Kidney (tissue), 14 donors: ENCODE data around the gene CAP2. TPM values are rescaled to one million over a fixed set of nuclear protein-coding genes. Genes with fewer than 3 reads are reported as not detected.

Experiments
- DNase-seq, 5 donors: peaks; one replicate each; pipeline ENCODE4 v3.0.0-alpha.2; 2013 to 2020
- FAIRE-seq: peaks from 2 replicates; lab custom pipeline; 2012; peaks lifted over from hg19 to GRCh38; lab: Jason Lieb, UNC
- H3K27ac ChIP-seq, 2 donors: one replicate each; pipeline ENCODE4 v1.7.0; 2013; ENCODE audit warnings: low read depth in 2 of 2, low read length in 2 of 2, inconsistent platforms in 1 of 2
- H3K27me3 ChIP-seq: one replicate; pipeline ENCODE4 v1.7.1; 2013; ENCODE audit warnings: low read length, inconsistent platforms; ENCODE audit not compliant: control insufficient read depth, insufficient read depth
- H3K36me3 ChIP-seq, 3 donors: one replicate each; pipeline versions ENCODE4 v1.7.0 to v1.7.1; 2013; ENCODE audit warnings: low read length in 3 of 3, control low read depth in 1 of 3, inconsistent platforms in 1 of 3; ENCODE audit not compliant: insufficient read depth in 3 of 3, control insufficient read depth in 2 of 3
- H3K4me1 ChIP-seq, 3 donors: one replicate each; pipeline versions ENCODE4 v1.7.0 to v1.7.1; 2013; ENCODE audit warnings: low read length in 3 of 3, inconsistent platforms in 1 of 3, low read depth in 1 of 3; ENCODE audit not compliant: control insufficient read depth in 2 of 3, insufficient read depth in 2 of 3
- H3K4me3 ChIP-seq, 3 donors: one replicate each; pipeline versions ENCODE4 v1.7.0 to v1.8.1; 2013; ENCODE audit warnings: low read length in 3 of 3, control low read depth in 1 of 3, inconsistent platforms in 1 of 3
- H3K9ac ChIP-seq, 3 donors: one replicate each; pipeline versions ENCODE4 v1.7.0 to v1.7.1; 2013; ENCODE audit warnings: low read length in 3 of 3, control low read depth in 1 of 3, inconsistent platforms in 1 of 3
- H3K9me3 ChIP-seq, 3 donors: one replicate each; pipeline versions ENCODE4 v1.7.0 to v1.7.1; 2013; ENCODE audit warnings: low read length in 3 of 3, control low read depth in 1 of 3, inconsistent platforms in 1 of 3; ENCODE audit not compliant: control insufficient read depth in 2 of 3, insufficient read depth in 1 of 3
- CTCF ChIP-seq: IDR thresholded peaks from 3 replicates; pipeline ENCODE4 v1.5.1; 2012; ENCODE audit warnings: mild to moderate bottlenecking, moderate library complexity, borderline replicate concordance; ENCODE audit not compliant: insufficient read depth; ENCODE audit errors: extremely low read depth
- intact Hi-C: fragments of 100-400 bp; cut with DNase I; formaldehyde crosslinking; loops from one replicate; pipeline ENCODE4 v1.11.1; 2022
- polyA plus RNA-seq: library from polyadenylated mRNA; stranded (reverse); fragments of 350-450 nt; fragmentation: Illumina TruSeq; extraction: RNeasy Lipid Tissue Mini Kit (QIAGEN cat#74804); gene quantifications from one replicate; pipeline ENCODE4 v1.2.3, GENCODE V29; 2014; ENCODE audit warnings: low read depth, low replicate concordance; ENCODE audit not compliant: insufficient read depth
- total RNA-seq: library from RNA; stranded (reverse); fragmentation: NEBNext Ultra II Directional; extraction: Animal tissue kit (Norgen Biotek cat#: 25700); gene quantifications from one replicate; pipeline ENCODE4 v1.2.1, GENCODE V29; 2021
- donor health status: control.
- donor health status: control.
- donor health status: control.
- donor health status: control.
- donor health status: control.
- donor health status: DM: yes; HTN: yes; CAD: no.
- donor health status: Normal renal cell carcinoma (clear cell type).

Gene CAP2
- total and polyA plus RNA-seq, 2 donors from 2014 or later = 9.8 to 15.7 TPM

GRCh38 chr6:17355404-17355774, 38.0 kb upstream of the CAP2 start:
- no peak for FAIRE-seq
- H3K36me3 ChIP-seq = no peaks in the 10 kb centered on the region

DNA sequence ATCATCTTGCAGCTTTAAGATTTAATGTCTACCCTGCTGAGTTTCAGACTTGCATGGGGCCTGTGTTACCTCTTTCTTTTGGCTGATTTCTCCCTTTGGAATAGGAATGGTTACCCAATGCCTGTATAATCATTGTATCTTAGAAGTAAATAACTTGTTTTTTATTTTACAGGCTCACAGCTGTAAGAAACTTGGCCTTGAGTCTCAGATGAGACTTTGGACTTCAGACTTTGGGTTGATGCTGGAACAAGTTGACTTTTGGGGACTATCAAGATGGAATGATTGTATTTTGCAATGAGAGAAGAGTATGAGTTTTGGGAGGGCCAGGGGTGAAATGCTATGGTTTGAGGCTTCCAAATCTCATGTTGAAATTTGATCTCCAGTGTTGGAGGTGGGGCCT, 34.9 kb upstream of the CAP2 start:
- FAIRE-seq (no peak), DNase-seq (no peak)
- Histone ChIP-seq H3K4me1 (no peaks in the 10 kb centered on the region), H3K27ac (no peak overlapping the region), H3K36me3 (no peaks in the 10 kb centered on the region), H3K9ac (no peak overlapping the region), H3K9me3 (no peaks in the 10 kb centered on the region), H3K4me3 (no peak overlapping the region), H3K27me3 (no peaks in the 10 kb centered on the region)
- intact Hi-C loops = no loop called here
- TF ChIP-seq CTCF = no peak

More at GRCh38 chr6:17355404-17355774, 38.0 kb upstream of the CAP2 start:
- H3K27ac ChIP-seq = no peak overlapping the region
- no peak overlapping the region for H3K4me3 ChIP-seq
- no peak overlapping the region for H3K9ac ChIP-seq
- H3K4me1 ChIP-seq = no peaks in the 10 kb centered on the region
- intact Hi-C loops = no loop called here
- H3K27me3 ChIP-seq = no peaks in the 10 kb centered on the region
- no peak for DNase-seq
- TF ChIP-seq CTCF = no peak
- H3K9me3 ChIP-seq = no peaks in the 10 kb centered on the region

DNA sequence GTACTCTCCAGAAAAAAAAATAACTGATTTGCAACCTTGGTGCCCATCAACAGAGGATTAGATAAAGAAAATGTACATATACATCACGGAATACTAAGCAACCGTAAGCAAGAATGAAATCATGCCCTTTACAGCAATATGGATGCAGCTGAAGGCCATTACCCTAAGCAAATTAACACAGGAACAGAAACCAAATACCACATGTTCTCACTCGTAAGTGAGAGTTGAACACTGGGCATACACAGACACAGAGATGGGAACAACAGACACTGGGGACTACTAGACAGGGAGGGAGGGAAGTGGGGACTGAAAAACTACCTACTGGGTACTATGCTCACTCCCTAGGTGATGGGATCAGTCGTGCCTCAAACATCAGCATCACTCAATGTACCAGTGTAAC, 32.8 kb upstream of the CAP2 start:
- H3K27me3 ChIP-seq = no peaks in the 10 kb centered on the region
- no peak overlapping the region for H3K4me3 ChIP-seq
- DNase-seq (no peak), FAIRE-seq (no peak)
- no peaks in the 10 kb centered on the region for H3K36me3 ChIP-seq
- H3K9ac ChIP-seq = no peak overlapping the region
- no peak for TF ChIP-seq CTCF
- intact Hi-C loops = no loop called here
- H3K27ac ChIP-seq = no peak overlapping the region
- no peaks in the 10 kb centered on the region for H3K9me3 ChIP-seq
- no peaks in the 10 kb centered on the region for H3K4me1 ChIP-seq

DNA sequence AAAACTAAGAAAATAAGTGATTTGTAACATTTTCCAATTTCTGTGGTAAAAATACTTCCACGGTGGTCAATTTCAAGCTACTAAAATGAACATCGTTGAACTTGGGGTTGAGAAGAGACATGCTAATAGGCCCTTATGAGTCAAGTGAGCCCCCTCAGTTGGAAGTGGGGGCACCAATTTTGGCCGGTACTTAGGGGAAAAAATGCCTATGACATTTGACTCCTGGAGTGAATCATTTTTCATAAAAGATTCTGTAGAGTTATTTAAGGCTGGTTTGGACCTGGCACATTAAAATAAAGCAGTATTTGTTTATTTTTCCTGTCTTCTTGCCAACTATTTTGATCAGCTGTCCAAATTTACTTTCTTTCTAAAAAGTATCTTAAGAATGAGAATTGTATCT, 32.4 kb upstream of the CAP2 start:
- H3K4me1 ChIP-seq = no peaks in the 10 kb centered on the region
- H3K27me3 ChIP-seq = no peaks in the 10 kb centered on the region
- no peak overlapping the region for H3K27ac ChIP-seq
- FAIRE-seq (no peak), DNase-seq (no peak)
- H3K9ac ChIP-seq = no peak overlapping the region
- H3K9me3 ChIP-seq = no peaks in the 10 kb centered on the region
- intact Hi-C loops = no loop called here
- TF ChIP-seq CTCF = no peak
- no peak overlapping the region for H3K4me3 ChIP-seq
- H3K36me3 ChIP-seq = no peaks in the 10 kb centered on the region
